ENCODE measurements around the gene SERPINE2. TPM values are rescaled to one million over a fixed set of nuclear protein-coding genes. Genes with fewer than 3 reads are reported as not detected.
A peak's percentile ranks its signal among the peaks of the same experiment; 100 is the strongest.

Gene SERPINE2
- total and polyA plus RNA-seq, 2 experiments from 2014 or later = 1,864 to 5,355 TPM

DNA sequence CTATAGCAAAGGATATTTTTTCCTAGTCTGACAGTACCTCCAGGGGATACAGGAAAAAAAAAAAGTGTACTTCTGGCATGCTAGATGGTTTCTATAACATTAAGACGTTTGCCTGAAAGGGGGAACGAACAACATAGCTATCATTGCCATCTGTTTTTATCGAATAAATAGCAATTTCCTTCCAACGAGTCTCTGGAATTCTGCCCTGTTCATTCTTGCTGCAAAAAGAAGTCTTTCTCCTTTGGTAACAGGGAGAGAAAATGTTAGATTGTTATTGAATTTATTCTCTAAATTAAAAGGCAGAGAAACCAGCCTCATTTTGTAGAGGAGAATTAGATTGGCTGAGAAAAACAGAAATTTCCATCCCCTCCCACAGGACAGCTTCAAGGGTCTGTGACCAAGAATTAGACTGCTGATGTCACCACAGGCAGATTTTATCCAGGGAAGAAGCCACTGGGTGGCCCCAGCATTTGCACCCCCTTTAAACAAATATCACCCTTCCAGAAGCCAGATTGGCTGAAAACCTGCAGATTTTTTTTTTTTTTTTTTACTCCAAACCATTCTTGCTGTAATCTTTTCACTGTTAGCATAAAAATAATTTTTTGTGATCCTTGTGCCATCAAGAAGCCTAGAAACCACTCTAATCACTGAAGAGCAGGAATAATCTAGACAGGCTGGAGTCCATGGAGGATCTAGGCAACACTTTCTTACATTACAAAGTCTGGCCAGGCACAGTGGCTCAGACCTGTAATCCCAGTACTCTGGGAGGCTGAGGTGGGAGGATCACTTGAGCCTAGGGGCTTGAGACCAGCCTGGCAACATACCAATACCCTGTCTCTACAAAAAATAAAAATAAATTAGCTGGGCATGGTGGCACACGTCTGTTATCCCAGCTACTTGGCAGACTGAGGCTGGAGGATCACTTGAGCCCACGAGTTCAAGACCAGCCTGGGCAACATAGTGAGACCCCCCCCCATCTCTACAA is 106.0 kb downstream of the SERPINE2 start:
- peaks cover 45% of the 10 kb centered on the region for H3K4me1 ChIP-seq (ENCODE audit: insufficient read depth)
- 0 out of 2 replicates have a peak overlapping the region, but pooled peaks have one; percentile 0 for H3K9ac ChIP-seq
- in situ Hi-C loops (cut with MboI) = no loop called here
- H3K36me3 ChIP-seq (ENCODE audit: low read depth) = no peaks in the 10 kb centered on the region
- TF ChIP-seq EZH2phosphoT487 (IDR thresholded peaks at IDR 0.05; ENCODE audit: insufficient read depth, low read depth) (no peak), EZH2 (IDR thresholded peaks at IDR 0.05; ENCODE audit: insufficient read depth, poor library complexity, severe bottlenecking) (no peak)
- WGBS, 2 experiments (ENCODE audit: low coverage in 1 of 2, low lambda C conversion rate in 2 of 2, missing lambda C conversion rate in 2 of 2) = 45 to 51% methylated on average over 6 of the region's 6 CpGs
- no peak for DNase-seq
- H2AFZ ChIP-seq = no peak overlapping the region
- H3K9me2 ChIP-seq (ENCODE audit: insufficient read depth) = no peaks in the 10 kb centered on the region
- H4K20me1 ChIP-seq (ENCODE audit: insufficient read depth) = no peaks in the 10 kb centered on the region; the same call in 1 of the 2 replicates
- 0 out of 2 replicates have a peak, but pooled peaks cover 5% of the 10 kb centered on the region for H3F3A ChIP-seq (ENCODE audit: insufficient read depth)
- no peak overlapping the region for H3K4me2 ChIP-seq (ENCODE audit: unreplicated experiment)
- H3K4me3 ChIP-seq = no peak overlapping the region
- H3K79me2 ChIP-seq (ENCODE audit: insufficient read depth) = peaks cover 100% of the 10 kb centered on the region
- H3K27ac ChIP-seq = peak overlapping the region; percentile 26; the same call in 1 of the 2 replicates
- no peaks in the 10 kb centered on the region for H3K9me3 ChIP-seq (ENCODE audit: low read depth)
- no peaks in the 10 kb centered on the region for H3K27me3 ChIP-seq (replicated peaks; ENCODE audit: insufficient read depth)

DNA sequence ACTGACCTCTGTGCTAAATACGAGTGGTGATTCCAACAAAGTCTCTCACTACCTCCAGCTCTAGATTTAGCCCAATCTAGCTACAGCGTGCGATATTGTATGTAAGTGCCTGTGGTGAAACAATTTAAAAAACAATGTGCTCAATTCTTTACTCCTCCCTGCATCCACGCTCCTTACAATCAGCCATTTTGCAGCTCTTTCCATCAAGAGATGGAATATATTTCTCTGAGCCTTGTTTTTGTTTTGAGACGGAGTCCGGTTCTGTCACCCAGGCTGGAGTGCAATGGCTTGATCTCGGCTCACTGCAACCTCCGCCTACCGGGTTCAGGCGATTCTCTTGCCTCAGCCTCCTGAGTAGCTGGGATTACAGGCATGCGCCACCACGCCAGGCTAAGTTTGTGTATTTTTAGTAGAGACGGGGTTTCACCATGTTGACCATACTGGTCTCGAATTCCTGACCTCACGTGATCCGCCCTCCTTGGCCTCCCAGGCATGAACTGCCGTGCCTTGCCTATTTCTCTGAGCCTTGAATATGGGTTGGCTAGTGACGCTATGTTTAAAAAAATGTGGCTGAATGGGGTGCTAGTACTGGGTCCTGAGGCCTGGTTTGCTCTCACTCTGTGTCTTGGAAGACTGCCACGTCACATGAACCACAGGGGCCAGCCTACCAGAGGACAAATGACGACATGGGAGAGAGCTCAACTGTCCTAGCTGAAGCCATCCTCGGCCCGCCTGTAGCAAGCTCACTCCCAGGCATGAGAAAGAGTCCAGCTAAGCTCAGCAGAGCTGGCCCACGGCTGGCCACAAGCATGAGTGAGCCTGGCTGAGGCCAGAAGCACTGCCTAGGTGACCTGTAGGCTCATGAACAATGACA is 108.7 kb downstream of the SERPINE2 start:
- Histone ChIP-seq H3F3A (ENCODE audit: insufficient read depth) (0 out of 2 replicates have a peak, but pooled peaks cover 2% of the 10 kb centered on the region), H3K36me3 (ENCODE audit: low read depth) (no peaks in the 10 kb centered on the region), H3K27me3 (replicated peaks; ENCODE audit: insufficient read depth) (no peaks in the 10 kb centered on the region), H3K4me2 (ENCODE audit: unreplicated experiment) (no peak overlapping the region), H3K79me2 (ENCODE audit: insufficient read depth) (peaks cover 100% of the 10 kb centered on the region), H3K4me3 (no peak overlapping the region), H3K27ac (no peak overlapping the region), H3K9me2 (ENCODE audit: insufficient read depth) (no peaks in the 10 kb centered on the region), H4K20me1 (ENCODE audit: insufficient read depth) (peaks cover 3% of the 10 kb centered on the region; the same call in 1 of the 2 replicates), H3K9ac (no peak overlapping the region), H2AFZ (no peak overlapping the region), H3K9me3 (ENCODE audit: low read depth) (no peaks in the 10 kb centered on the region), H3K4me1 (ENCODE audit: insufficient read depth) (peaks cover 19% of the 10 kb centered on the region)
- peak; percentile 16 for DNase-seq
- whole genome bisulfite sequencing, 2 experiments (ENCODE audit: low coverage in 1 of 2, low lambda C conversion rate in 2 of 2, missing lambda C conversion rate in 2 of 2) = 83 to 87% methylated on average over 23 of the region's 23 CpGs
- in situ Hi-C loops (cut with MboI) = no loop called here
- TF ChIP-seq EZH2 (IDR thresholded peaks at IDR 0.05; ENCODE audit: insufficient read depth, poor library complexity, severe bottlenecking) = no peak
- TF ChIP-seq EZH2phosphoT487 (IDR thresholded peaks at IDR 0.05; ENCODE audit: insufficient read depth, low read depth) = no peak

- Histone ChIP-seq H3K27me3 (replicated peaks; ENCODE audit: insufficient read depth) (no peaks in the 10 kb centered on the region), H3K4me2 (ENCODE audit: unreplicated experiment) (no peak overlapping the region), H3K9me3 (ENCODE audit: low read depth) (no peaks in the 10 kb centered on the region), H3K9ac (no peak overlapping the region), H3F3A (ENCODE audit: insufficient read depth) (no peaks in the 10 kb centered on the region), H3K9me2 (ENCODE audit: insufficient read depth) (no peaks in the 10 kb centered on the region), H3K79me2 (ENCODE audit: insufficient read depth) (peaks cover 100% of the 10 kb centered on the region), H3K4me1 (ENCODE audit: insufficient read depth) (peaks cover 22% of the 10 kb centered on the region), H3K27ac (no peak overlapping the region), H3K36me3 (ENCODE audit: low read depth) (no peaks in the 10 kb centered on the region), H3K4me3 (no peak overlapping the region), H2AFZ (no peak overlapping the region), H4K20me1 (ENCODE audit: insufficient read depth) (peaks cover 3% of the 10 kb centered on the region; the same call in 1 of the 2 replicates)
- WGBS, 2 experiments (ENCODE audit: low coverage in 1 of 2, low lambda C conversion rate in 2 of 2, missing lambda C conversion rate in 2 of 2) = 65 to 67% methylated on average over 4 of the region's 4 CpGs
- TF ChIP-seq EZH2 (IDR thresholded peaks at IDR 0.05; ENCODE audit: insufficient read depth, poor library complexity, severe bottlenecking) = no peak
- no peak for TF ChIP-seq EZH2phosphoT487 (IDR thresholded peaks at IDR 0.05; ENCODE audit: insufficient read depth, low read depth)
- no peak for DNase-seq
- in situ Hi-C loops (cut with MboI) = no loop called here
Measured at GRCh38 chr2:223929571-223930102, 109.4 kb downstream of the SERPINE2 start.

Data from GM23248 (cell line).